H1 (cell line): ENCODE data around the gene MELK. TPM values are rescaled to one million over a fixed set of nuclear protein-coding genes. Genes with fewer than 3 reads are reported as not detected.

Experiments used
- EZH2 ChIP-seq: fragments of 200-600 bp; sonication (generic); IDR thresholded peaks from 2 replicates; pipeline ENCODE4 v1.7.1; 2012; ENCODE audit warnings: low read depth, mild to moderate bottlenecking, moderate library complexity, low read length, inconsistent platforms; ENCODE audit not compliant: severe bottlenecking
- RBBP5 ChIP-seq: IDR thresholded peaks from 2 replicates; pipeline ENCODE4 v1.7.1; 2012; ENCODE audit warnings: low read depth, mild to moderate bottlenecking, inconsistent platforms, low read length, moderate library complexity, borderline replicate concordance
- SIN3A ChIP-seq, 2 experiments: IDR thresholded peaks in 1 of 2; conservative IDR thresholded peaks in 1 of 2; 2 replicates each; pipeline ENCODE4 v1.6.1; 2011 to 2012; ENCODE audit warnings: low read length in 2 of 2, improper control_type of control experiment in 1 of 2, low read depth in 1 of 2, mild to moderate bottlenecking in 1 of 2
- polyA plus RNA-seq, 7 experiments: library from polyadenylated mRNA; depleted of rRNA in 3 of 7; stranded (reverse) in 5 of 7; unstranded in 2 of 7; fragments of >200 nt in 5 of 7; fragments of 200-250 nt in 2 of 7; gene quantifications; 1 replicate in 5 of 7; 2 replicates in 1 of 7; 4 replicates in 1 of 7; pipeline versions ENCODE4 v1.2.1 to v1.2.3, GENCODE V29; 2011 to 2013; ENCODE audit warnings: missing spikeins in 2 of 7, mixed read lengths in 2 of 7
- total RNA-seq: library from RNA; stranded (reverse); fragmentation: NEBNext Ultra II Directional; extraction: Animal tissue kit (Norgen Biotek cat#: 25700); gene quantifications from 2 replicates; pipeline ENCODE4 v1.2.1, GENCODE V29; 2021
- TF ChIP-seq, protein P1 (sequence below): IDR thresholded peaks from 2 replicates; pipeline ENCODE4 v1.6.1; 2012; ENCODE audit warnings: inconsistent platforms

MELK gene
- total and polyA plus RNA-seq, 2 of the 8 experiments (the other 6 are each of a cell fraction or from before 2014, with no cell fraction given), result 26.2 to 53.1 TPM

- TF ChIP-seq, protein P1, sequence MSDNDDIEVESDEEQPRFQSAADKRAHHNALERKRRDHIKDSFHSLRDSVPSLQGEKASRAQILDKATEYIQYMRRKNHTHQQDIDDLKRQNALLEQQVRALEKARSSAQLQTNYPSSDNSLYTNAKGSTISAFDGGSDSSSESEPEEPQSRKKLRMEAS, result no peak
- TF ChIP-seq EZH2 (no peak), SIN3A (conservative IDR thresholded peaks at IDR 0.05 in 1 of 2, IDR thresholded peaks at IDR 0.05 in 1 of 2; ENCODE audit: low read depth in 1 of 2, low read length in 2 of 2) (no peak), RBBP5 (no peak)
- TF ChIP-seq, all 59 proteins: peak for 0
These were observed 84.1 kb downstream of the MELK start (continued) for GRCh38 chr9:36656842-36657241.
